GM10266 (cell line): ENCODE results near the gene GAGE12C.
"Not testable (repeated sequence)": the region's sequence is repeated elsewhere in the genome, so short reads cannot be mapped to it uniquely, and the experiment has no call there.

ENCODE experiments used
- DNase-seq: peaks from one replicate; pipeline ENCODE4 v3.0.0; 2012; ENCODE audit errors: extremely low spot score

GAGE12C gene, protein sequence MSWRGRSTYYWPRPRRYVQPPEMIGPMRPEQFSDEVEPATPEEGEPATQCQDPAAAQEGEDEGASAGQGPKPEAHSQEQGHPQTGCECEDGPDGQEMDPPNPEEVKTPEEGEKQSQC

DNA sequence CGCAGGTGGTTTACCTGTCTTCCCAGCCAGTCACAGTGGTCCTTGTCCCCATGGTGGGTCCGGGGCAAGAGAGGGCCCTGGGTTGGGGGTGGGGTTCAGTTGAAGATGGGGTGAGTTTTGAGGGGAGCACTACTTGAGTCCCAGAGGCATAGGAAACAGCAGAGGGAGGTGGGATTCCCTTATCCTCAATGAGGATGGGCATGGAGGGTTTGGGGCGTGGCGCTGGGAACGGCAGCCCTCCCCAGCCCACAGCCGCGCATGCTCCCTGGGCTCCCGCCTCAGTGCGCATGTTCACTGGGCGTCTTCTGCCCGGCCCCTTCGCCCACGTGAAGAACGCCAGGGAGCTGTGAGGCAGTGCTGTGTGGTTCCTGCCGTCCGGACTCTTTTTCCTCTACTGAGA lies at the start of gene GAGE12C:
Gene GAGE12C (plus strand): TSS at position 301 of the 400 bp plus-strand sequence. CDS start 1,155 bp downstream, outside the sequence.
- DNase-seq = not testable (repeated sequence)

DNA sequence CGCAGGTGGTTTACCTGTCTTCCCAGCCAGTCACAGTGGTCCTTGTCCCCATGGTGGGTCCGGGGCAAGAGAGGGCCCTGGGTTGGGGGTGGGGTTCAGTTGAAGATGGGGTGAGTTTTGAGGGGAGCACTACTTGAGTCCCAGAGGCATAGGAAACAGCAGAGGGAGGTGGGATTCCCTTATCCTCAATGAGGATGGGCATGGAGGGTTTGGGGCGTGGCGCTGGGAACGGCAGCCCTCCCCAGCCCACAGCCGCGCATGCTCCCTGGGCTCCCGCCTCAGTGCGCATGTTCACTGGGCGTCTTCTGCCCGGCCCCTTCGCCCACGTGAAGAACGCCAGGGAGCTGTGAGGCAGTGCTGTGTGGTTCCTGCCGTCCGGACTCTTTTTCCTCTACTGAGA lies 9.5 kb downstream of the GAGE12C start, which contains the start of gene GAGE12D:
Gene GAGE12D (plus strand): TSS at position 301 of the 400 bp plus-strand sequence. CDS start 1,155 bp downstream, outside the sequence.
- not testable (repeated sequence) for DNase-seq

DNA sequence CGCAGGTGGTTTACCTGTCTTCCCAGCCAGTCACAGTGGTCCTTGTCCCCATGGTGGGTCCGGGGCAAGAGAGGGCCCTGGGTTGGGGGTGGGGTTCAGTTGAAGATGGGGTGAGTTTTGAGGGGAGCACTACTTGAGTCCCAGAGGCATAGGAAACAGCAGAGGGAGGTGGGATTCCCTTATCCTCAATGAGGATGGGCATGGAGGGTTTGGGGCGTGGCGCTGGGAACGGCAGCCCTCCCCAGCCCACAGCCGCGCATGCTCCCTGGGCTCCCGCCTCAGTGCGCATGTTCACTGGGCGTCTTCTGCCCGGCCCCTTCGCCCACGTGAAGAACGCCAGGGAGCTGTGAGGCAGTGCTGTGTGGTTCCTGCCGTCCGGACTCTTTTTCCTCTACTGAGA lies 19.0 kb downstream of the GAGE12C start, which contains the start of gene GAGE12E:
Gene GAGE12E (plus strand): TSS at position 301 of the 400 bp plus-strand sequence. CDS start 1,155 bp downstream, outside the sequence.
- not testable (repeated sequence) for DNase-seq

DNA sequence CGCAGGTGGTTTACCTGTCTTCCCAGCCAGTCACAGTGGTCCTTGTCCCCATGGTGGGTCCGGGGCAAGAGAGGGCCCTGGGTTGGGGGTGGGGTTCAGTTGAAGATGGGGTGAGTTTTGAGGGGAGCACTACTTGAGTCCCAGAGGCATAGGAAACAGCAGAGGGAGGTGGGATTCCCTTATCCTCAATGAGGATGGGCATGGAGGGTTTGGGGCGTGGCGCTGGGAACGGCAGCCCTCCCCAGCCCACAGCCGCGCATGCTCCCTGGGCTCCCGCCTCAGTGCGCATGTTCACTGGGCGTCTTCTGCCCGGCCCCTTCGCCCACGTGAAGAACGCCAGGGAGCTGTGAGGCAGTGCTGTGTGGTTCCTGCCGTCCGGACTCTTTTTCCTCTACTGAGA lies 28.6 kb downstream of the GAGE12C start, which contains the start of gene GAGE12F:
Gene GAGE12F (plus strand): TSS at position 301 of the 400 bp plus-strand sequence. CDS start 1,155 bp downstream, outside the sequence.
- DNase-seq = not testable (repeated sequence)

DNA sequence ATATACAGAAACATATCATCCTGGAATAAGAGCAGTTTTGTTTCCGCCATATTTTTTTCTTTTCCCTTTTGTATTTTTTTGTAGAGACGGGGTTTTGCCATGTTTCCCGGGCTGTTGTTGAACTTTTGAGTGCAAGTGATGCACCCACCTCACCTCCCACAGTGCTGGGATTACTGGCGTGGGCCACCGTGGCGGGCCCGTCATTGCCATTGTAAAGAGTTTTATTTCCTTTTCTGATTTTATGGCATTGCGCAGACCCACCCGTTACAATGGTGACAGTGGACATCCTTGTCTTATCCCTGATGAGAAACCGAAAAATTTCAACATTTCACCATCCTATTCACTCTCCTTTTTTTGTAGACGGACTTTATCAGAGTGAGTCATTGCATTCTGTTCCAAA lies 36.8 kb downstream of the GAGE12C start:
- not testable (repeated sequence) for DNase-seq

DNA sequence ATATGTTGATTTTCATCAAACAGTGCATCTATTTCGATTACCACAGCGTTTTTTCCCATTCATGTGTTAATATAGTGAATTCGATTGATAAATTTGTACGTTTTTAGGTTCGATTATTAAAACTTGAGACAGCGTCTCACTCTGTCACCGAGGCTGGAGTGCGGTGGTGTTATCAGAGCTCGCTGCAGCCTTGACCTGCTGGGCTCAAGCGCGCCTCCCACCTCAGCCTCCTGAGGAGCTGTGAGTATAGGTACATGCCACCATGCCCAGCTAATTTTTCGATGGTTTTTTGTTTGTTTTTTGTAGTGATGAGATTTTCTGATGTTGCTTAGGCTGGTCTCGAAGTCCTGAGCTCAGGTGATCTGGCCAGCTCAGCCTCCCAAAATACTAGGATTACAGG lies 37.2 kb downstream of the GAGE12C start:
- DNase-seq = not testable (repeated sequence)

DNA sequence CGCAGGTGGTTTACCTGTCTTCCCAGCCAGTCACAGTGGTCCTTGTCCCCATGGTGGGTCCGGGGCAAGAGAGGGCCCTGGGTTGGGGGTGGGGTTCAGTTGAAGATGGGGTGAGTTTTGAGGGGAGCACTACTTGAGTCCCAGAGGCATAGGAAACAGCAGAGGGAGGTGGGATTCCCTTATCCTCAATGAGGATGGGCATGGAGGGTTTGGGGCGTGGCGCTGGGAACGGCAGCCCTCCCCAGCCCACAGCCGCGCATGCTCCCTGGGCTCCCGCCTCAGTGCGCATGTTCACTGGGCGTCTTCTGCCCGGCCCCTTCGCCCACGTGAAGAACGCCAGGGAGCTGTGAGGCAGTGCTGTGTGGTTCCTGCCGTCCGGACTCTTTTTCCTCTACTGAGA lies 38.1 kb downstream of the GAGE12C start, which contains the start of gene GAGE12G:
Gene GAGE12G (plus strand): TSS at position 301 of the 400 bp plus-strand sequence. CDS start 1,155 bp downstream, outside the sequence.
- not testable (repeated sequence) for DNase-seq

DNA sequence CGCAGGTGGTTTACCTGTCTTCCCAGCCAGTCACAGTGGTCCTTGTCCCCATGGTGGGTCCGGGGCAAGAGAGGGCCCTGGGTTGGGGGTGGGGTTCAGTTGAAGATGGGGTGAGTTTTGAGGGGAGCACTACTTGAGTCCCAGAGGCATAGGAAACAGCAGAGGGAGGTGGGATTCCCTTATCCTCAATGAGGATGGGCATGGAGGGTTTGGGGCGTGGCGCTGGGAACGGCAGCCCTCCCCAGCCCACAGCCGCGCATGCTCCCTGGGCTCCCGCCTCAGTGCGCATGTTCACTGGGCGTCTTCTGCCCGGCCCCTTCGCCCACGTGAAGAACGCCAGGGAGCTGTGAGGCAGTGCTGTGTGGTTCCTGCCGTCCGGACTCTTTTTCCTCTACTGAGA lies 47.7 kb downstream of the GAGE12C start, which contains the start of gene GAGE12H:
Gene GAGE12H (plus strand): TSS at position 301 of the 400 bp plus-strand sequence. CDS start 1,155 bp downstream, outside the sequence.
- DNase-seq = not testable (repeated sequence)
